ENCODE data around the gene MYF5.

GRCh38 chr12:80707126-80707829 lies 9.4 kb upstream of the MYF5 start, which contains the start of gene MYF6:
- no peak for TF ChIP-seq TARDBP (IDR thresholded peaks at IDR 0.05)
- no peak for TF ChIP-seq FOXM1 (IDR thresholded peaks at IDR 0.05; ENCODE audit: borderline replicate concordance)
- no peak for TF ChIP-seq BHLHE40 (IDR thresholded peaks at IDR 0.05; ENCODE audit: borderline replicate concordance)
- no peak for TF ChIP-seq HDGF (IDR thresholded peaks at IDR 0.05; ENCODE audit: borderline replicate concordance)
- no peak for TF ChIP-seq ZNF384 (IDR thresholded peaks at IDR 0.05)
- TF ChIP-seq SUZ12 (IDR thresholded peaks at IDR 0.05), result no peak
- TF ChIP-seq ELF4 (IDR thresholded peaks at IDR 0.05), result no peak
- no peak for TF ChIP-seq FOXA1 (IDR thresholded peaks at IDR 0.05)
- TF ChIP-seq L3MBTL2 (conservative IDR thresholded peaks at IDR 0.05), result no peak
